ENCODE measurements around the gene SLC17A1.

GRCh38 chr6:25794784-25795183, 37.1 kb downstream of the SLC17A1 start:
- TF ChIP-seq YY1 (IDR thresholded peaks at IDR 0.05; ENCODE audit: insufficient read depth, insufficient read length), result no peak
- no peak for TF ChIP-seq ZNF274 (IDR thresholded peaks at IDR 0.05; ENCODE audit: low read depth, low read length)
